A204.1 (cell line): Measurements from ENCODE around the gene KIF7.
"Not testable (repeated sequence)": the region's sequence is repeated elsewhere in the genome, so short reads cannot be mapped to it uniquely, and the experiment has no call there.

Experiments
- FAIRE-seq: peaks from 2 replicates; lab custom pipeline; 2012; peaks lifted over from hg19 to GRCh38; lab: Jason Lieb, UNC

Gene KIF7

GRCh38 chr15:89611317-89611716 is 44.0 kb downstream of the KIF7 start:
- no peak for FAIRE-seq

GRCh38 chr15:89599021-89599420 is 56.2 kb downstream of the KIF7 start:
- FAIRE-seq = no peak

- no peak for FAIRE-seq
Measured at GRCh38 chr15:89593018-89593417, 62.2 kb downstream of the KIF7 start.

GRCh38 chr15:89591834-89592233 is 63.4 kb downstream of the KIF7 start:
- no peak for FAIRE-seq

- no peak for FAIRE-seq
Measured at GRCh38 chr15:89587955-89588354, 67.3 kb downstream of the KIF7 start.

GRCh38 chr15:89586651-89587050 is 68.6 kb downstream of the KIF7 start:
- no peak for FAIRE-seq

- FAIRE-seq = not testable (repeated sequence)
Measured at GRCh38 chr15:89580747-89581146, 74.5 kb downstream of the KIF7 start.

- no peak for FAIRE-seq
Measured at GRCh38 chr15:89578146-89578545, 77.1 kb downstream of the KIF7 start.
